ENCODE results near the gene PRPF40A.

The PRPF40A gene

DNA sequence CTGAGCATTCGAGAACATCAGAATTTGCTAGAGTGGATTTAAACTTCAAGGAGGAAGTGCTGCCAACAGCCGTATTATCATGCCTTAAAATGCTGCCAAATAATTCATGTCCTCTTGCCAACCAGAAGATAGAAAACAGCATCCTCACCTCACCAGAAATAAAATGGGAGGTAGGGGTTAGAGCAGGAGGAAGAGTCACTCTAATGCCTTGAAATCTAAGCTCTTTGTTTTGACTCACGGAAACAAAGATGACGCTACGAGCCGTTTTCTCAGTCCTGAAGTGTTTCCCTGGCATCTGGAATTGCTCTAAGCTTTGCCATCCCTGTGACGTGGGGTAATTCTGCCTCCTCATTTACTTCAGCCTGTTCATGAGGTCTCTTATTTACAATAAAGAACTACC lies 97.1 kb downstream of the PRPF40A start:
- no peak for DNase-seq (ENCODE audit: low read depth in 2 of 2)

DNA sequence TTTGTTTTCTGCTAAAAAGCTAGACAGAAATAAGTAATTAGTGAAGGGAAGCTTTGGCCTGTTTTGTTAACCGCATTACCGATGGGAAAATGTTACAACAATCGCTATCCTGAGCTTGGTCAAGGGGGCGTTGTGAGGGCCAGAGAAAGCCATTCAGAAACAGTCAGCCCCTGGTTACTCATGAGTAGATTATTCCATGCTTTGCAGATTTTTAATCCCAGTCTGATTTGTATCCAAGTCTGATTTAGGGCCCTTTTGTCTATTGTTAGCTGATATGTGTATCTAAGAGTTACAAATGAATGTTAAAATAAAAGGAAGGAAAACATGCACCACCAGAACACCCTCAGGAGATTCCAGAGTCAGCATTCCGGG lies 99.1 kb downstream of the PRPF40A start:
- no peak for DNase-seq (ENCODE audit: low read depth in 2 of 2)

DNA sequence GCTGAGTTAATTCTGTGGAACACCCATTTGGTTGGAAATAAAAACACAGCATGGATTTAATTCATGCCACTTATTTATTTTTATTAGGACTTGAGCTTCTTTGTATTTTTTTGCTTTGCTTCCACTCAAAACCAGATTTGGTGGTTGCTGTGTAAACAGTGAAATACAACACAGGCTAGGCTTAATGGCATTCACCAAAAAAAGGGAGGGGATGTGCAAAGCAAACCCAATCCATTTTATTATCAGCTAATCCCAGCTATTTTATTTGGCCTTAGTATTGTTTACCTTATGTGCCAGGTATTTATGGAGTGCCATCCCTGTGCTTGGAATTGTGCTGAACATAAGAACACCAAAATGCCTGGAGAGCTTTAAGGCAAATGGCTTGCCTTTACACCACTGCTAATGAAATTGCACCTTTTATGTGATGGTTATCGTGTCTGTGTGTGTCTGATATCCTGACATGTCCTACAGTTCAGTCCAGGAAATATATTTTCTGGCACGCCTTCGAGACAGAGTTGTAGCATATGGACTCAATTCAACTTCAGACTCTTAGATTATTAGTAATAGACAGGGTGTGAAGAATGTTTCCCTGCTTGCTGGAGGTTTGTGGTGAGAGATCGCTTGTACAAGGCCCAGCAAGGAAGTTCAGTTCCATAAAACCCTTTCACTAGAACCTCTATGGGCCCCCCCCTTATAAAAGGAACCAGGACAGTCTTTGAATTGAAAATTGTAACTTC lies 99.6 kb downstream of the PRPF40A start:
- DNase-seq (ENCODE audit: low read depth in 2 of 2), result no peak

DNA sequence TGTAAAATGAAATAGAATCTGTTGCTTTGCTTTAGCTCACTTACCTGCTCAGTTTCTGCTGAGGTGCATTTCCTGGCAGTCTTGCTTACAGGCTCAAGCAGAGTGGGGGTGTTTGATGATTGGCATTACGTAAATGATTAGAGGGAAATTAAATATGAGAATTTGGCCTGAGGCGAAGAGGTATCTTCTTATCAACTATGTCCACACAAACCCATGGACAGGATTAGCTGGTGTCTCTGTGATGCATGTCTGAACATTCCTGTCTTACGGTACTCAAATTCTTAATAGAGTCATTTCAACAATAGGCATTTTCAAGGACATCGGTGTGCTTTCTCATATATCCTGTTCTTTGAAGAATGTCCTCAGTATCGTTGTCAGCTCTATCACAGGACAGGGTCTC lies 102.1 kb downstream of the PRPF40A start:
- no peak for DNase-seq (ENCODE audit: low read depth in 2 of 2)

DNA sequence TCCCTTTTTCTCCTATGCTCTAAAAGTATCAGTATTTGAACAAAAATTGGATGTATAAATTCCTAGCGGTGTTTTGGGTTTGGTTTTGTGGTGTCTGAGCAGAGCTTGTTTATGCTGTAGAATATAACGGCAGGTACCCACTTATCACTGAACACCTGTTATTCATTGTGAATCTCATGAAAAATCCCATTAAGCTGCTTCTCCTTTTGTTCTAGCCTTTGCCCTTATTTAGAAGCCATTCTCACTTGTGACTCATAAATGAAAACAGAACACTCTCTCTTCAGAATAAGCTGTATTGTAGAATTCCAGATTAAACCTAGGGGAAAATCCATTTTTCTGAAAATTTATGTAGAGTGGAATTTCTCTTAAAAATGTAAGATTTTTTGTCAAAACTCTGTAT lies 104.0 kb downstream of the PRPF40A start:
- DNase-seq (ENCODE audit: low read depth in 2 of 2), result no peak

DNA sequence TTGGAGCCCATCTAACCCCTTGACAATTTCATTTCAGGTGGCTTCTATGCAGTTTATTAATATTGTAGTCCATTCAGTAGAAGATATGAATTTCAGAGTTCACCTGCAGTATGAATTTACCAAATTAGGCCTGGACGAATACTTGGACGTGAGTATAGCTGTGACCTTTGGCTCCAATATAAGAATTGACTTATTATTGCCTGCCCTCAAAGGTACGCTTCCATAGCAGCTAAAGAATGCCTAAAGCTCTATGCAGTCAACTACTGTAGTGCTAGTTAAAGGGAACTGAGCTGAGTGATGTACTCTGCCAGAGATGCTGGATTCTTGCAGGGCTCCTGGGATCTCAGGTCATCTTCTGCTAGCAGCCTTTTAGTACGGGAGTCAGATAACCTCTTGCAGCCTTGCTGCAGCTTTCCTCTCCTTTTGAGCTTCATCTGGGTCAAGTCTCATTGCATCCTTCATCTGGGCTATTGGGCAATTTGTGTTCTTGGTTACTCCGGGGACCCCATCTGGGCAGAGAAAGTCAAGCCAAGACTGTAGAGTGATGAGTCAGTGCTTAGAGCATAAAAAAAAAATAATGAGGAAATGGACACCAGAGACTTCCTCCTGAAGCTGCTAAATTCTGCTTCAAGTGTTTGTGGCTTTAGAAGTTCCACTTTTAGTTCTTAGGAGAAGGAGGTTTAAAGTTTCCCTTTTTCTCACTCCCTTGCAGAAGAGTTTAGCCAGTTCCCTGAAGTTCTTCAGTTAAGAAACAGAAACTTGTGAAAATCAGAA lies 105.6 kb downstream of the PRPF40A start:
- no peak for DNase-seq (ENCODE audit: low read depth in 2 of 2)

DNA sequence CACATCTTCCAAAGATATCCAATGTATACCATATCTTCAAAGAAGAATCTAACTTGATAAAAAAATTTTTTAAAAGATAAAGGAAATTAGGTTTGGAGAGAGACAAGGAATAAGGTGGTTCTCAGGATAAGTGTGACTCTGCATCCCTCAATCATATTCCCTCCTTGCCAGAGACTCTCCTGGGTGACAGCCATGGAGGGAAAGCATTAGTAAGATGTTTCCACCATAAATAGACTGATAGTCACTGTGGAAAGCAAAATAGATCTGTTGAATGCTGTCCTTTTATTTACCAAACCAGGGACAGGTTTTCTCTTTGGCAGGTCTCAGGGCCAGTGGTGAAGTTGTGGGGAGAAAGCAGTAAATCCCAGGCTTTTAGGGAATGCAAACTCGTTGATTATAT lies 107.6 kb downstream of the PRPF40A start:
- no peak for DNase-seq (ENCODE audit: low read depth in 2 of 2)

DNA sequence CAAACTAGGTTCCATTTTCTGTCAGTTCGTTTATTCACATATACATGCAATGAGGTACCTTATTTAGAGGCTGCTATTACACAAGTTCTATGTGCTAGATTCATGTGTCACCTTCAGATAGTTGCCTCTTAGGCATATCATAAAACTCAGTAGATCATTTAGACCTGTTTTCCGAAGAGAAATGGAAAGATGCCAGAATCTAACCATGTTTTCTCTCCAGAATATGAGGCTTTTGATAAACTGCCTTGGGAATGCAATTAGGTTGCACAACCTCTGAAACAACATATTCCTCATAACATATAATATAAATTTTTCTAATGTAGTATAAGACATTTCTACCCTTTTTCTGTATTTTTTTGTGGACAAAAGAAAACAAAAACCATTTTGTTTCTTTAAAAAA lies 108.1 kb downstream of the PRPF40A start:
- DNase-seq (ENCODE audit: low read depth in 2 of 2), result no peak

DNA sequence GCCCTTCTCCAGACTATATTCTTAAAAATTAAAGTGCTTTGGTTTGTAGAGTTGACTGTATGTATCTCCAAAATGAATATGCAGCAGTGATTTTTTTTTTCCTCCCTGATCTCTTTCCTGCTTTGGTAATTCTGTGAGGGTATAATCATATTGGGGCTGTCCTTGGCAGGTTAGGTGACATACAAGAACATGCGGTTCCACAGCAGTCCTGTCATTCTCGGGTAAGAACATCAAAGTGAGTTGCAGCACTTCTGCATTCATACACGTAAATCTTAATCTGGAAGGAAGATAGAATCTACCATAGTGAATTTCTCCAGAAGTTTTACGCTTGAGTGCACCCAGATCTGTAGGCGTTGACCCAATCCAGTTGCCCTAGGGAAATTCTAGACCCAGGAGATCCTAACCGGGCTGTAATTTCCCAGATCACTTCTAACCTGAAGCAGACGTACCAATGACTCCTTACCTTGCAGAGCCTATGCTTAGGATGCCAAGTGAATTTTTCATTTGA lies 109.4 kb downstream of the PRPF40A start:
- no peak for DNase-seq (ENCODE audit: low read depth in 2 of 2)

DNA sequence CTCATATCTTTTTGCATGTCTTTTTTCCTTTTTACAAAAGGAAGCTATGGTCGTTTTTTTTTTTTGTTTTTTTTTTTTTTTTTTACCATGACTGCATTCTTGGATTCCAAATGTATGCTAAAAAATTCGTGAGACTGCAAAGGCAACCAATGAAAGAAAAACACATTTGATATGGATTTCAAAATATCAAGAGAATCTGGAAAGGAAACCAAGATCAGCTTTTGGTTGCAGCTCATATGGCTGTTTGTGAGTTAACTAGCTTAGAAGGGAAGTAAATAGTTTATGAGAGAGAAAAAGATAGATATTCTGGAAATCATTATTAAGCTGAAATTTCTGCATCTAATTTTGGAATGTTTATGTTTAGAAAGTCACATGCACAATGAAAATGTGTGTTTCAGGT lies 110.3 kb downstream of the PRPF40A start:
- no peak for DNase-seq (ENCODE audit: low read depth in 2 of 2)

DNA sequence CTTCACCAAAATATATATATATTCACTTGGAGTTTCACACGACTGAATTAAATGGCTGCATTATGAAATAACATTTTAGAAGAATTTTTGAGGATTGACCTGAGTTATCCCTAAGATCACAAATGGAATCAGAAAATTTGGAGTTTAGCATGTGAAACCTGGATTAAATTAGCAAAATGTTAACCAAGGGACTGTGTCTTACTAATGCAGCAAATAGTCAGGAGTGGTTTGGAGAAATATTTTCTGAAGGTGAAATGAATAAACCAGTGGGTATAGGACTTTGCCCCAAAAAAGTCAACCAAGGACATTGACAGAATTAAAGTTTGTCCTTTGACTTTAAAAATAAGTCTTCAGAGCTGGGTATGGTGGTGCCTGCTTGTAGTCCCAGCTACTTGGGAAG lies 111.2 kb downstream of the PRPF40A start:
- DNase-seq (ENCODE audit: low read depth in 2 of 2), result no peak

DNA sequence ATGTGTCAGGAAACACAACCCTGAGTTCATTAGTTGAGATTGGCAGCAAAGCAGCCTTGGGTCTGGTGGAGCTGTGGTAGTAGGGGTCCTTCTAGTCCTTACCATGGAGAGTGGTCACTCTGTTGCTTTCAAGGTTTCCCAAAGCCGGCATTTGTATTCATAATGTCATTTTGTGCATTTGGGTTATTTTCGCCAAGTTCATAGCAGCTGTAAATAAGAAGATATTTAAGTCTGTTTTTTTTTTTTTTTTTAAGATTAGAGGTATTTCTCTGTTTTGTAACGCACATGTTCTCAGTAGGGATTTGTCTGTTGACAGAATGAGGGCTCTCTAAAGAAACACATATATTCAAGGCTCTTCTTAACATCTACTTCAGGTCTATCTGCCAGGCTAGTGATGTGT lies 114.1 kb downstream of the PRPF40A start:
- DNase-seq (ENCODE audit: low read depth in 2 of 2), result no peak

DNA sequence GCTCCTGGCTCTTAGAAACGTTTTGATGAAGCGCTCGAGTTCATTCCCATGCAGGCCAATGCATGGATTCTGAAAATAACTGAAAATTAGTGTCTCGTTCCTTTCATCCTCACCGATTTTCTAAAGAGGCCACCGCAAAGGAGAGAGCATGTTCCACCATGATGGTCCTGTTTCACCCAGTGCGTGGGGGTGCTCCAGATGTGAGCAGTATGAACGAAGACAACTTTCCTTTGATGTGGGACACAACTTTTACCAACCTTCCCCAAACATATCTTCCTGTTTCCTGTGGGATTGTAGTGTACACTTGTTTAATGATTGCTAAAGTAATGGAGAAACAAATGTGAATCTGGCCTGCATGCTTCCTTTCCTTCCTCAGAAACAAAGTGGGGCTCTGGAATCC lies 114.5 kb downstream of the PRPF40A start:
- DNase-seq (ENCODE audit: low read depth in 2 of 2), result no peak
